Cardiac muscle cell (in vitro differentiated cells and primary cell): ENCODE measurements around the gene KLHDC8B. TPM values are rescaled to one million over a fixed set of nuclear protein-coding genes. Genes with fewer than 3 reads are reported as not detected.

Source experiments
- DNase-seq, 2 donors: peaks; one replicate each; pipeline versions ENCODE4 v3.0.0 to v3.0.0-alpha.2; 2010 to 2017; ENCODE audit warnings: low read depth in 1 of 2, low spot score in 1 of 2
- H3K27ac ChIP-seq: fragments of 200-600 bp; sonication (generic); 2 replicates; pipeline ENCODE4 v1.5.1; 2016
- H3K27me3 ChIP-seq: fragments of 200-600 bp; sonication (generic); 2 replicates; pipeline ENCODE4 v1.6.0; 2016; ENCODE audit warnings: control low read depth
- H3K36me3 ChIP-seq: fragments of 200-600 bp; sonication (generic); 2 replicates; pipeline ENCODE4 v1.5.1; 2016; ENCODE audit warnings: control low read depth
- H3K4me1 ChIP-seq: fragments of 200-600 bp; sonication (generic); 2 replicates; pipeline ENCODE4 v1.8.1; 2017; ENCODE audit warnings: low read depth, mild to moderate bottlenecking, mixed run types
- H3K4me3 ChIP-seq: fragments of 200-600 bp; sonication (generic); 2 replicates; pipeline ENCODE4 v1.5.1; 2016; ENCODE audit warnings: mild to moderate bottlenecking
- H3K9me3 ChIP-seq: fragments of 200-600 bp; sonication (generic); 2 replicates; pipeline ENCODE4 v1.5.1; 2017; ENCODE audit warnings: low read depth, mild to moderate bottlenecking, control low read depth
- polyA plus RNA-seq: library from polyadenylated mRNA; unstranded; fragments of >200 nt; fragmentation: Nextera tagmentation; extraction: Ambion mirVana; gene quantifications from 2 replicates; pipeline ENCODE4 v1.2.1, GENCODE V29; 2016
- total RNA-seq: library from RNA; depleted of rRNA; stranded (reverse); fragments of >200 nt; gene quantifications from 2 replicates; pipeline ENCODE4 v1.2.3, GENCODE V29; 2016
- TF ChIP-seq, protein P1 (sequence below): IDR thresholded peaks from 2 replicates; pipeline ENCODE4 v1.5.1; 2012; ENCODE audit warnings: low read depth, mild to moderate bottlenecking, low read length

KLHDC8B gene
- total and polyA plus RNA-seq, 2 experiments from 2014 or later: 158 to 188 TPM

DNA sequence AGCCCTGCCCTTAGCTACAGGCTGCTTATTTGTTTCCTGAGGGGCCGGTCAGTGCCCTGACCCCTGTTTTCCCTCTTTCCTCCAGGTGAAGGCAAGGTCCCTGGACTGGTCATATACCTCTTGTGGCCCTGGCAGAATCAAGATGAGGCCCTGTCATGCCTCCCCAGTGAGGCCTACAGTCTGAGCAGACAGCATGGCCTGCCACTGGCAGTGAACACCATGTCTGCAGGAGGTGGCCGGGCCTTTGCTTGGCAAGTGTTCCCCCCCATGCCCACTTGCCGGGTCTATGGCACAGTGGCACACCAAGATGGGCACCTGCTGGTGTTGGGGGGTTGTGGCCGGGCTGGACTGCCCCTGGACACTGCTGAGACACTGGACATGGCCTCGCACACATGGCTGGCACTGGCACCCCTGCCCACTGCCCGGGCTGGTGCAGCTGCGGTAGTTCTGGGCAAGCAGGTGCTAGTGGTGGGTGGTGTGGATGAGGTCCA lies 1.2 kb downstream of the KLHDC8B start:
- Histone ChIP-seq H3K27me3 (no peaks in the 10 kb centered on the region), H3K9me3 (no peaks in the 10 kb centered on the region), H3K27ac (peak overlapping the region; percentile 71), H3K4me1 (peaks cover 36% of the 10 kb centered on the region), H3K36me3 (peaks cover 8% of the 10 kb centered on the region), H3K4me3 (peak overlapping the region; percentile 67)
- no peak for DNase-seq
- TF ChIP-seq, protein P1, sequence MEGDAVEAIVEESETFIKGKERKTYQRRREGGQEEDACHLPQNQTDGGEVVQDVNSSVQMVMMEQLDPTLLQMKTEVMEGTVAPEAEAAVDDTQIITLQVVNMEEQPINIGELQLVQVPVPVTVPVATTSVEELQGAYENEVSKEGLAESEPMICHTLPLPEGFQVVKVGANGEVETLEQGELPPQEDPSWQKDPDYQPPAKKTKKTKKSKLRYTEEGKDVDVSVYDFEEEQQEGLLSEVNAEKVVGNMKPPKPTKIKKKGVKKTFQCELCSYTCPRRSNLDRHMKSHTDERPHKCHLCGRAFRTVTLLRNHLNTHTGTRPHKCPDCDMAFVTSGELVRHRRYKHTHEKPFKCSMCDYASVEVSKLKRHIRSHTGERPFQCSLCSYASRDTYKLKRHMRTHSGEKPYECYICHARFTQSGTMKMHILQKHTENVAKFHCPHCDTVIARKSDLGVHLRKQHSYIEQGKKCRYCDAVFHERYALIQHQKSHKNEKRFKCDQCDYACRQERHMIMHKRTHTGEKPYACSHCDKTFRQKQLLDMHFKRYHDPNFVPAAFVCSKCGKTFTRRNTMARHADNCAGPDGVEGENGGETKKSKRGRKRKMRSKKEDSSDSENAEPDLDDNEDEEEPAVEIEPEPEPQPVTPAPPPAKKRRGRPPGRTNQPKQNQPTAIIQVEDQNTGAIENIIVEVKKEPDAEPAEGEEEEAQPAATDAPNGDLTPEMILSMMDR: no peak

DNA sequence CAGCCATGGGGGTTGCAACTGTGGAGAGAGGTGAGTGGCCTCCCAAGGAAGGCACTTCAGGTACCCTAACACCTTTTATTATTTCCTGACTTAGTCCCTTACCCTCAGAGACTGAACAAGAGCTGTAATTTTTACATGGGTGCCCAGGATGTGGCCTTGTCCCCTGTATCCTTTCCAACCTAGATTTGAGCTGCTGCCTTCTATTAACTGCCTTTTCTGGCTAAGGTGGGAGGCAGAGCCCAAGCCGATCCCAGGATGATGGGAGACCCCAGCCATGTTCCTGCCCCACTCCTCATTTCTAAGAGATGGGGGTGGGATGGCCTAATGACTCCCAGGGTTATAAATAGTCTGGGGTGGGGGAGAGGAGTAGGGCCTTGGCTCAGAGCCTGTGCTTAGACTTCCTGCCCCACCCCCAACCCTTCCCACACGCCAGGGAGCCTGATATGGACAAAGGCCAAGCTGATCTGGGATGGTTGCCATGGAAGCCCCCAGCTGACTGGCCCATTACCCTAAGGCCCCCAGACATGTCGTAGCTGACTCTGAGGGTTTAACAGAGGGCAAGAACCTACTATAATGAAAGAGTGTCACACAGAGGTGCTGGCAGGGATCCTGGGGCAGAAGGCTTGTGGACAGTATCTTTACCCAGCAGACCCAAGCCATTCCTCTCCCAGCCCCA lies 1.9 kb downstream of the KLHDC8B start:
- DNase-seq: peak; percentile 67 to 86
- Histone ChIP-seq H3K4me3 (peak overlapping the region; percentile 67), H3K27ac (peak overlapping the region; percentile 71), H3K9me3 (no peaks in the 10 kb centered on the region), H3K4me1 (peaks cover 37% of the 10 kb centered on the region), H3K27me3 (no peaks in the 10 kb centered on the region), H3K36me3 (peaks cover 8% of the 10 kb centered on the region)
- TF ChIP-seq, protein P1: no peak

DNA sequence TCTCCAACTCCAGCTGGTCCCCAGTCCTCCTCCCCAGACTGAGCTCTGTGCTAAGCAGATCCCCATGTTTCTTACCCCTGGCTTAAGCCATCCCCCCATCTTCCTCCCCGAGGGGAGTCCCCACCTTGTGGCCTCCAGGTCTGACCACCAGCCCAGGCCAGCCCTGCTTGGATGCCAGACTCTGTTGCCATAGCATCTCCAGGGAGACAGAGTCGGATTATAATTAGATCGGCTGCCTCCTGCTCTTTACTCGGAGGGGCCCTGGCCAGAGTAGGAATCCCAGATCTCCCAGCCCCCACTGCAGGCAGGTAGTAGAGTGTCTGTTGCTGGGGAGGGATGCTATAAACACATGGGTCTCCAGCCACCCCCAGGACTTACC lies 2.4 kb downstream of the KLHDC8B start:
- TF ChIP-seq, protein P1: no peak
- DNase-seq: peak; percentile 60 to 79
- Histone ChIP-seq H3K9me3 (no peaks in the 10 kb centered on the region), H3K27me3 (no peaks in the 10 kb centered on the region), H3K4me1 (peaks cover 42% of the 10 kb centered on the region), H3K4me3 (peak overlapping the region; percentile 67), H3K36me3 (peaks cover 8% of the 10 kb centered on the region), H3K27ac (peak overlapping the region; percentile 71)

DNA sequence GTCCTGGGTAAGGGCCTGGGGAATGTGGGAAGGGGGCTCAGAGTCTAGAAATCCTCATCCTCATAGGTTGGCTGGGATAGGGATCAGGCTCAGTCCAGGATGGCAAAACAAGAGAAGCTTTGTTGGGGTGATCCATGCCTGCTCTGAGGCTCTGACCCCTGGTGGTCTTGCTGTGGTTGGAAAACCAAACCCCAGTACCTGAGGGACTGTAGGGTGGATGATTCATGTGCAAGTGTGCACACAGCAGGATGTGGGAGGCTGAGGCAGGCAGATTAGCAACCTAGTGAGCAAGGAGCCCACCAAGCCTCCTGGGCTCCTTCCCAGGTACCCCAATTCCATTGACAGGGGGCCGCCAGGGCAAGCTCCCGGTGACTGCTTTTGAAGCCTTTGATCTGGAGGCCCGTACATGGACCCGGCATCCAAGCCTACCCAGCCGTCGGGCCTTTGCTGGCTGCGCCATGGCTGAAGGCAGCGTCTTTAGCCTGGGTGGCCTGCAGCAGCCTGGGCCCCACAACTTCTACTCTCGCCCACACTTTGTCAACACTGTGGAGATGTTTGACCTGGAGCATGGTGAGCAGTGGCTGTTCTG lies 3.1 kb downstream of the KLHDC8B start:
- TF ChIP-seq, protein P1: no peak
- Histone ChIP-seq H3K36me3 (peaks cover 8% of the 10 kb centered on the region), H3K4me1 (peaks cover 46% of the 10 kb centered on the region), H3K27ac (peak overlapping the region; percentile 71), H3K27me3 (no peaks in the 10 kb centered on the region), H3K9me3 (no peaks in the 10 kb centered on the region), H3K4me3 (peak overlapping the region; percentile 67)
- no peak for DNase-seq

DNA sequence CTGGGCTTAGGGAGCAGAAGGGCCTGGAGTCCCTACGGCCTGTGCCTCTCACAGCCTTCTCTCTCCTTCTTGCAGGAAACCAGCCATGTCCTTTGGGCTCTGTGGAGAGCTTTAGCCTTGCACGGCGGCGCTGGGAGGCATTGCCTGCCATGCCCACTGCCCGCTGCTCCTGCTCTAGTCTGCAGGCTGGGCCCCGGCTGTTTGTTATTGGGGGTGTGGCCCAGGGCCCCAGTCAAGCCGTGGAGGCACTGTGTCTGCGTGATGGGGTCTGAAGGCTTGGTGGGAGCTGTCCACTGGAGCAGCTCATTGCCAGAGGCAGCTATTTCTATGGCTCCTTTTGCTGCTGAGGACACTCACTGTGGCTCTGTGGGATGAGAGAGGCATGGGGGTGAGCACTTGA lies 4.1 kb downstream of the KLHDC8B start:
- Histone ChIP-seq H3K27ac (peak overlapping the region; percentile 71), H3K4me3 (no peak overlapping the region), H3K36me3 (peaks cover 8% of the 10 kb centered on the region), H3K27me3 (no peaks in the 10 kb centered on the region), H3K4me1 (peaks cover 46% of the 10 kb centered on the region), H3K9me3 (no peaks in the 10 kb centered on the region)
- DNase-seq: no peak
- TF ChIP-seq, protein P1: no peak
